ENCODE measurements around the gene PIWIL1.

The PIWIL1 gene

GRCh38 chr12:130385193-130385592 lies 47.5 kb downstream of the PIWIL1 start:
- H3K4me3 ChIP-seq (ENCODE audit: low read depth in 1 of 2, low read length in 2 of 2), result no peak overlapping the region
- no peaks in the 10 kb centered on the region for H4K20me1 ChIP-seq (ENCODE audit: insufficient read depth, low read length)
- peaks cover 19% of the 10 kb centered on the region for H3K9me3 ChIP-seq (ENCODE audit: insufficient read depth, low read length, severe bottlenecking)
- no peaks in the 10 kb centered on the region for H3K36me3 ChIP-seq (ENCODE audit: insufficient read depth, low read length)
- no peaks in the 10 kb centered on the region for H3K27me3 ChIP-seq (ENCODE audit: insufficient read depth, low read length, poor library complexity)
- no peak overlapping the region for H3K27ac ChIP-seq (ENCODE audit: low read length)
- TF ChIP-seq CTCF (IDR thresholded peaks at IDR 0.05; ENCODE audit: borderline replicate concordance, extremely low read depth, low read length, poor library complexity, severe bottlenecking) (no peak), EZH2 (IDR thresholded peaks at IDR 0.05; ENCODE audit: borderline replicate concordance, low read depth, low read length, severe bottlenecking) (no peak)
- ATAC-seq (ENCODE audit: insufficient read depth, low read depth) (no peak), DNase-seq (no peak)
- no peaks in the 10 kb centered on the region for H3K4me1 ChIP-seq (ENCODE audit: insufficient read depth, low read length)
- H2AFZ ChIP-seq (ENCODE audit: low read depth, low read length), result no peak overlapping the region
- H3K9ac ChIP-seq (ENCODE audit: low read depth, low read length), result no peak overlapping the region
- H3K79me2 ChIP-seq (ENCODE audit: insufficient read depth, low read length), result no peaks in the 10 kb centered on the region
- H3K4me2 ChIP-seq (ENCODE audit: insufficient read depth, low read length), result no peak overlapping the region

- Histone ChIP-seq H3K27ac (ENCODE audit: low read length) (no peak overlapping the region), H3K4me2 (ENCODE audit: insufficient read depth, low read length) (no peak overlapping the region), H3K79me2 (ENCODE audit: insufficient read depth, low read length) (no peaks in the 10 kb centered on the region), H3K9me3 (ENCODE audit: insufficient read depth, low read length, severe bottlenecking) (peaks cover 15% of the 10 kb centered on the region), H2AFZ (ENCODE audit: low read depth, low read length) (no peak overlapping the region), H3K27me3 (ENCODE audit: insufficient read depth, low read length, poor library complexity) (no peaks in the 10 kb centered on the region), H3K4me1 (ENCODE audit: insufficient read depth, low read length) (peaks cover 6% of the 10 kb centered on the region), H4K20me1 (ENCODE audit: insufficient read depth, low read length) (no peaks in the 10 kb centered on the region), H3K9ac (ENCODE audit: low read depth, low read length) (no peak overlapping the region), H3K4me3 (ENCODE audit: low read depth in 1 of 2, low read length in 2 of 2) (no peak overlapping the region), H3K36me3 (ENCODE audit: insufficient read depth, low read length) (no peaks in the 10 kb centered on the region)
- ATAC-seq (ENCODE audit: insufficient read depth, low read depth) (no peak), DNase-seq (no peak)
- TF ChIP-seq EZH2 (IDR thresholded peaks at IDR 0.05; ENCODE audit: borderline replicate concordance, low read depth, low read length, severe bottlenecking), result no peak
- TF ChIP-seq CTCF (IDR thresholded peaks at IDR 0.05; ENCODE audit: borderline replicate concordance, extremely low read depth, low read length, poor library complexity, severe bottlenecking), result no peak
Measured at GRCh38 chr12:130391186-130391585, 53.5 kb downstream of the PIWIL1 start.

GRCh38 chr12:130394906-130395305 lies 57.2 kb downstream of the PIWIL1 start:
- Histone ChIP-seq H3K27me3 (ENCODE audit: insufficient read depth, low read length, poor library complexity) (no peaks in the 10 kb centered on the region), H3K9me3 (ENCODE audit: insufficient read depth, low read length, severe bottlenecking) (no peaks in the 10 kb centered on the region), H4K20me1 (ENCODE audit: insufficient read depth, low read length) (no peaks in the 10 kb centered on the region), H3K4me3 (ENCODE audit: low read depth in 1 of 2, low read length in 2 of 2) (no peak overlapping the region), H3K36me3 (ENCODE audit: insufficient read depth, low read length) (no peaks in the 10 kb centered on the region), H3K27ac (ENCODE audit: low read length) (no peak overlapping the region), H2AFZ (ENCODE audit: low read depth, low read length) (no peak overlapping the region; the same call in 1 of the 2 replicates), H3K4me2 (ENCODE audit: insufficient read depth, low read length) (no peak overlapping the region; the same call in 1 of the 2 replicates), H3K9ac (ENCODE audit: low read depth, low read length) (no peak overlapping the region), H3K79me2 (ENCODE audit: insufficient read depth, low read length) (no peaks in the 10 kb centered on the region), H3K4me1 (ENCODE audit: insufficient read depth, low read length) (peaks cover 6% of the 10 kb centered on the region)
- peak; percentile 64 for ATAC-seq (ENCODE audit: insufficient read depth, low read depth)
- no peak for DNase-seq
- no peak for TF ChIP-seq EZH2 (IDR thresholded peaks at IDR 0.05; ENCODE audit: borderline replicate concordance, low read depth, low read length, severe bottlenecking)
- TF ChIP-seq CTCF (IDR thresholded peaks at IDR 0.05; ENCODE audit: borderline replicate concordance, extremely low read depth, low read length, poor library complexity, severe bottlenecking), result no peak

GRCh38 chr12:130396667-130397066 lies 59.0 kb downstream of the PIWIL1 start:
- no peaks in the 10 kb centered on the region for H3K27me3 ChIP-seq (ENCODE audit: insufficient read depth, low read length, poor library complexity)
- no peak overlapping the region for H3K4me3 ChIP-seq (ENCODE audit: low read depth in 1 of 2, low read length in 2 of 2)
- TF ChIP-seq EZH2 (IDR thresholded peaks at IDR 0.05; ENCODE audit: borderline replicate concordance, low read depth, low read length, severe bottlenecking), result no peak
- H3K27ac ChIP-seq (ENCODE audit: low read length), result no peak overlapping the region
- H3K9ac ChIP-seq (ENCODE audit: low read depth, low read length), result no peak overlapping the region
- no peaks in the 10 kb centered on the region for H3K79me2 ChIP-seq (ENCODE audit: insufficient read depth, low read length)
- no peaks in the 10 kb centered on the region for H3K9me3 ChIP-seq (ENCODE audit: insufficient read depth, low read length, severe bottlenecking)
- DNase-seq (no peak), ATAC-seq (ENCODE audit: insufficient read depth, low read depth) (no peak)
- H3K4me2 ChIP-seq (ENCODE audit: insufficient read depth, low read length), result no peak overlapping the region
- H3K4me1 ChIP-seq (ENCODE audit: insufficient read depth, low read length), result peaks cover 6% of the 10 kb centered on the region
- H4K20me1 ChIP-seq (ENCODE audit: insufficient read depth, low read length), result no peaks in the 10 kb centered on the region
- no peaks in the 10 kb centered on the region for H3K36me3 ChIP-seq (ENCODE audit: insufficient read depth, low read length)
- H2AFZ ChIP-seq (ENCODE audit: low read depth, low read length), result no peak overlapping the region
